Body of pancreas (tissue), 4 donors: ENCODE data around the gene TCHP. TPM values are rescaled to one million over a fixed set of nuclear protein-coding genes. Genes with fewer than 3 reads are reported as not detected.
"Not testable (repeated sequence)": the region's sequence is repeated elsewhere in the genome, so short reads cannot be mapped to it uniquely, and the experiment has no call there.

Experiments
- ATAC-seq: fragments of 150-250 bp; one replicate; pipeline ENCODE4 v1.9.1; 2016
- DNase-seq, 4 donors: peaks; one replicate each; pipeline ENCODE4 v3.0.0-alpha.2; 2019
- H3K27ac ChIP-seq, 4 donors: fragments of 200-600 bp; sonication (generic); 1 replicate in 3 of 4; 2 replicates in 1 of 4; pipeline versions ENCODE4 v1.5.1 to v1.6.1; 2016 to 2019; ENCODE audit warnings: mild to moderate bottlenecking in 1 of 4, mixed read lengths in 1 of 4, moderate library complexity in 1 of 4
- H3K27me3 ChIP-seq, 2 donors: fragments of 200-600 bp; sonication (generic); one replicate each; pipeline ENCODE4 v1.6.0; 2016; ENCODE audit warnings: mild to moderate bottlenecking in 1 of 2
- H3K36me3 ChIP-seq, 2 donors: fragments of 200-600 bp; sonication (generic); replicated peaks in 1 of 2; 2 replicates each; pipeline ENCODE4 v1.5.1; 2016; ENCODE audit warnings: low read depth in 2 of 2; ENCODE audit not compliant: insufficient read depth in 1 of 2
- H3K4me1 ChIP-seq: fragments of 200-600 bp; sonication (generic); one replicate; pipeline ENCODE4 v1.6.0; 2016
- H3K4me3 ChIP-seq, 2 donors: fragments of 200-600 bp; sonication (generic); 1 replicate in 1 of 2; 2 replicates in 1 of 2; pipeline ENCODE4 v1.5.1; 2016 to 2019
- H3K9me3 ChIP-seq, 3 donors: fragments of 200-600 bp; sonication (generic); 1 replicate in 2 of 3; 2 replicates in 1 of 3; pipeline ENCODE4 v1.5.1; 2016
- POLR2A ChIP-seq, 3 donors: fragments of 450-650 bp; IDR thresholded peaks; one replicate each; pipeline ENCODE4 v1.6.1; 2016; ENCODE audit warnings: antibody characterized with exemption in 3 of 3, mild to moderate bottlenecking in 2 of 3
- WGBS, 2 donors: methylation state at CpG; one replicate each; pipeline ENCODE4 v1.1.5; 2017; 5-methylcytosine and 5-hydroxymethylcytosine counted together
- intact Hi-C: fragments of 100-400 bp; cut with DNase I; formaldehyde crosslinking; loops from one replicate; pipeline ENCODE4 v1.15.1; 2023
- total RNA-seq, 2 donors: library from RNA; depleted of rRNA; stranded (reverse); fragments of >200 nt; gene quantifications; one replicate each; pipeline ENCODE4 v1.1.0, GENCODE V29; 2016
- TF ChIP-seq, protein P1 (sequence below), 7 experiments: fragments of 450-650 bp in 4 of 7; fragments of 200-600 bp in 3 of 7; sonication (generic) in 3 of 7; IDR thresholded peaks; one replicate each; pipeline ENCODE4 v1.5.1; 2016 to 2019; ENCODE audit warnings: antibody characterized with exemption in 7 of 7

Gene TCHP
- total RNA-seq, 2 donors from 2014 or later = 29.3 to 72.2 TPM

DNA sequence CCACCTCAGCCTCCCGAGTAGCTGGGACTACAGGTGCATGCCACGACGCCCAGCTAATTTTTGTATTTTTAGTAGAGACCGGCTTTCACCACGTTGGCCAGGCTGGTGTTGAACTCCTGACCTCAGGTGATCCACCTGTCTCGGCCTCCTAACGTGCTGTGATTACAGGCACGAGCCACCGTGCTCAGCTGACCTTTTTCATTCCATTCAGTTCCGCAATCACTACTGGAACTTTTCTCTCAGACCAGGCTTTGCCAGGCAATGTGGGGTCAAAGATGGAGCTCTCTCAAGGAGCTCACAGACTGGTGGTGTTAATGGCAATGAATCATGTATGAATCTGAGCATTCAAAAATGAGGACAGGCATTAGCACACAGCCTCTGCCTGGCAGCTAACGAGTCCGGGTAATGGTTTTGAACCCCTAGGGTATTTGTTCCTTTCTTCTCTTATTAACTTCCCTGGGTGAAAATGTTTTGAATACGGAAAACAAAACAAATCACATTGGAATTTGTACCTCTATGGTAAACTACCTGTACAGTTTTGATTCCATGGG is 9.4 kb upstream of the TCHP start:
- intact Hi-C loops = no loop called here
- Histone ChIP-seq H3K4me3 (no peak overlapping the region), H3K36me3 (no peaks in the 10 kb centered on the region), H3K27me3 (no peaks in the 10 kb centered on the region), H3K9me3 (no peaks in the 10 kb centered on the region), H3K27ac (no peak overlapping the region), H3K4me1 (no peaks in the 10 kb centered on the region)
- DNase-seq (no peak), ATAC-seq (no peak)
- WGBS, 2 donors = 65 to 80% methylated on average over 13 of the region's 13 CpGs
- no peak for TF ChIP-seq POLR2A (IDR thresholded peaks at IDR 0.05)
- TF ChIP-seq, protein P1, sequence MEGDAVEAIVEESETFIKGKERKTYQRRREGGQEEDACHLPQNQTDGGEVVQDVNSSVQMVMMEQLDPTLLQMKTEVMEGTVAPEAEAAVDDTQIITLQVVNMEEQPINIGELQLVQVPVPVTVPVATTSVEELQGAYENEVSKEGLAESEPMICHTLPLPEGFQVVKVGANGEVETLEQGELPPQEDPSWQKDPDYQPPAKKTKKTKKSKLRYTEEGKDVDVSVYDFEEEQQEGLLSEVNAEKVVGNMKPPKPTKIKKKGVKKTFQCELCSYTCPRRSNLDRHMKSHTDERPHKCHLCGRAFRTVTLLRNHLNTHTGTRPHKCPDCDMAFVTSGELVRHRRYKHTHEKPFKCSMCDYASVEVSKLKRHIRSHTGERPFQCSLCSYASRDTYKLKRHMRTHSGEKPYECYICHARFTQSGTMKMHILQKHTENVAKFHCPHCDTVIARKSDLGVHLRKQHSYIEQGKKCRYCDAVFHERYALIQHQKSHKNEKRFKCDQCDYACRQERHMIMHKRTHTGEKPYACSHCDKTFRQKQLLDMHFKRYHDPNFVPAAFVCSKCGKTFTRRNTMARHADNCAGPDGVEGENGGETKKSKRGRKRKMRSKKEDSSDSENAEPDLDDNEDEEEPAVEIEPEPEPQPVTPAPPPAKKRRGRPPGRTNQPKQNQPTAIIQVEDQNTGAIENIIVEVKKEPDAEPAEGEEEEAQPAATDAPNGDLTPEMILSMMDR (IDR thresholded peaks at IDR 0.05) = no peak

- WGBS, 2 donors = 81 to 85% methylated on average over 7 of the region's 7 CpGs
- H3K36me3 ChIP-seq, H3K4me3 ChIP-seq, H3K4me1 ChIP-seq, H3K27me3 ChIP-seq, intact Hi-C loops, H3K9me3 ChIP-seq, H3K27ac ChIP-seq, DNase-seq, ATAC-seq: not testable (repeated sequence)
Observed at GRCh38 chr12:109891731-109892130, 8.3 kb upstream of the TCHP start.

GRCh38 chr12:109892165-109892715 is 7.8 kb upstream of the TCHP start:
- no peaks in the 10 kb centered on the region for H3K4me1 ChIP-seq
- H3K27ac ChIP-seq = no peak overlapping the region
- H3K4me3 ChIP-seq = no peak overlapping the region
- DNase-seq (no peak), ATAC-seq (no peak)
- H3K36me3 ChIP-seq = no peaks in the 10 kb centered on the region
- no peaks in the 10 kb centered on the region for H3K9me3 ChIP-seq
- 91 to 100% methylated on average over 1 of the region's 1 CpG for WGBS, 2 donors
- TF ChIP-seq, protein P1 (IDR thresholded peaks at IDR 0.05) = no peak
- no peak for TF ChIP-seq POLR2A (IDR thresholded peaks at IDR 0.05)
- no peaks in the 10 kb centered on the region for H3K27me3 ChIP-seq
- intact Hi-C loops = no loop called here

DNA sequence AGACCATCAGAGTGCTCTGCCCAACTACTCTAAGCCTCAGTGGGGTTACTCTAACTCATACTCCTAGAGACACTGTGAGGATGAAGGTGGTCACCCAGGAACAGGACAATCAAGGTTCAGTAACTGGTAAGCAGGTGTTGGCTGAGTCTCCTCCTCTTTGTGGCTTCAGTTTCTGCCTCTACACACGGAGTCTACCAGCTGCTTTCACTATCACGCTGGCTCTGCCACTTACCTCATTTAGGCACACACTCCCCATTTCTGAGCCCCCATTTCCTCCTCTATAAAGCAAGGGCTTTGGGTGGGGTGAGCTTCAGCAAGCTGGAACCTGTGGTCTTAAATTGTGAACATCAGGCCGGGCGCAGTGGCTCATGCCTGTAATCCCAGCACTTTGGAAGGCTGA is 7.3 kb upstream of the TCHP start:
- Histone ChIP-seq H3K9me3 (no peaks in the 10 kb centered on the region), H3K4me1 (no peaks in the 10 kb centered on the region), H3K4me3 (no peak overlapping the region), H3K36me3 (no peaks in the 10 kb centered on the region), H3K27me3 (no peaks in the 10 kb centered on the region), H3K27ac (no peak overlapping the region)
- DNase-seq (no peak), ATAC-seq (no peak)
- WGBS, 2 donors = 66 to 69% methylated on average over 4 of the region's 4 CpGs
- intact Hi-C loops = no loop called here
- TF ChIP-seq, protein P1 (IDR thresholded peaks at IDR 0.05) = no peak
- TF ChIP-seq POLR2A (IDR thresholded peaks at IDR 0.05) = no peak

DNA sequence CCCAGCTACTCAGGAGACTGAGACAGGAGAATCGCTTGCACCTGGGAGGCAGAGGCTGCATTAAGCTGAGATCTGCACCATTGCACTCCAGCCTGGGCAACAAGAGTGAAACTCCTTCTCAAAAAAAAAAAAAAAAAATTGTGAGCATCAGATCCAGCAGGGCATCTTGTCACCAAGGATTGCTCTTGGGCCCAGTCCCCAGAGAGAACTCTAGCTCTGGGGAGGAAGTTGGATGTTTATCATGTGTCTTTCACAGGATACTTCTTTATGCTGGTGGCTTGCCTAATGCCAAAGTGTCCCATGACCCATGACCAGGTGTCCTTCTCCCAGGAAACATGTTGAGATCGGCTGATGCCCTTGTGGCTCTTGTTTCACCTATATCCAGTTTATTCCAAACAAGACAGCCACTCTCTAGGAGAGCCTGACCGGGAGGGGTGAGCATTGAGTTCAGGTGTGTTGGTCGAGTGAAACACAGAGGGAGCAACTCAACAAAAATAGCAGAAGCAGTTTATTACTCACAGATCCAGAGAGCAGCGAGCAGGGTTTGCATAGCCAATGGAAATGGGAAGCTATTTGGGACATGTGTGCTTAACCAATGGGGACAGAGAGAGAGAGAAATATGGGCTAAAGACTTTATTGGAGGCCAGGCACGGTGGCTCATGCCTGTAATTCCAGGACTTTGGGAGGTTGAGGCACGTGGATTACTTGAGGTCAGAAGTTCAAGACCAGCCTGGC is 6.6 kb upstream of the TCHP start:
- TF ChIP-seq, protein P1 (IDR thresholded peaks at IDR 0.05) = no peak
- TF ChIP-seq POLR2A (IDR thresholded peaks at IDR 0.05) = no peak
- ATAC-seq (no peak), DNase-seq (no peak)
- Histone ChIP-seq H3K27me3 (no peaks in the 10 kb centered on the region), H3K4me1 (no peaks in the 10 kb centered on the region), H3K9me3 (no peaks in the 10 kb centered on the region), H3K4me3 (no peak overlapping the region), H3K27ac (no peak overlapping the region), H3K36me3 (no peaks in the 10 kb centered on the region)
- intact Hi-C loops = no loop called here
- 74 to 75% methylated on average over 7 of the region's 7 CpGs for WGBS, 2 donors
